Fibroblast of mammary gland (primary cell): Measurements from ENCODE around the gene HS6ST3.

Experiments
- DNase-seq: peaks from one replicate; pipeline ENCODE4 v3.0.0-alpha.2; 2010; ENCODE audit warnings: low read depth
- H3K4me3 ChIP-seq: 2 replicates; pipeline ENCODE4 v1.5.1; 2011; ENCODE audit warnings: low read depth, mild to moderate bottlenecking, low read length, moderate library complexity; ENCODE audit not compliant: control insufficient read depth
- TF ChIP-seq, protein P1 (sequence below): conservative IDR thresholded peaks from 2 replicates; pipeline ENCODE4 v1.5.1; 2011; ENCODE audit warnings: low read depth, low read length, inconsistent platforms; ENCODE audit not compliant: control insufficient read depth, insufficient read depth

The HS6ST3 gene

GRCh38 chr13:96741779-96742178, 651.9 kb downstream of the HS6ST3 start:
- no peak overlapping the region for H3K4me3 ChIP-seq
- no peak for DNase-seq
- TF ChIP-seq, protein P1, sequence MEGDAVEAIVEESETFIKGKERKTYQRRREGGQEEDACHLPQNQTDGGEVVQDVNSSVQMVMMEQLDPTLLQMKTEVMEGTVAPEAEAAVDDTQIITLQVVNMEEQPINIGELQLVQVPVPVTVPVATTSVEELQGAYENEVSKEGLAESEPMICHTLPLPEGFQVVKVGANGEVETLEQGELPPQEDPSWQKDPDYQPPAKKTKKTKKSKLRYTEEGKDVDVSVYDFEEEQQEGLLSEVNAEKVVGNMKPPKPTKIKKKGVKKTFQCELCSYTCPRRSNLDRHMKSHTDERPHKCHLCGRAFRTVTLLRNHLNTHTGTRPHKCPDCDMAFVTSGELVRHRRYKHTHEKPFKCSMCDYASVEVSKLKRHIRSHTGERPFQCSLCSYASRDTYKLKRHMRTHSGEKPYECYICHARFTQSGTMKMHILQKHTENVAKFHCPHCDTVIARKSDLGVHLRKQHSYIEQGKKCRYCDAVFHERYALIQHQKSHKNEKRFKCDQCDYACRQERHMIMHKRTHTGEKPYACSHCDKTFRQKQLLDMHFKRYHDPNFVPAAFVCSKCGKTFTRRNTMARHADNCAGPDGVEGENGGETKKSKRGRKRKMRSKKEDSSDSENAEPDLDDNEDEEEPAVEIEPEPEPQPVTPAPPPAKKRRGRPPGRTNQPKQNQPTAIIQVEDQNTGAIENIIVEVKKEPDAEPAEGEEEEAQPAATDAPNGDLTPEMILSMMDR, result no peak

DNA sequence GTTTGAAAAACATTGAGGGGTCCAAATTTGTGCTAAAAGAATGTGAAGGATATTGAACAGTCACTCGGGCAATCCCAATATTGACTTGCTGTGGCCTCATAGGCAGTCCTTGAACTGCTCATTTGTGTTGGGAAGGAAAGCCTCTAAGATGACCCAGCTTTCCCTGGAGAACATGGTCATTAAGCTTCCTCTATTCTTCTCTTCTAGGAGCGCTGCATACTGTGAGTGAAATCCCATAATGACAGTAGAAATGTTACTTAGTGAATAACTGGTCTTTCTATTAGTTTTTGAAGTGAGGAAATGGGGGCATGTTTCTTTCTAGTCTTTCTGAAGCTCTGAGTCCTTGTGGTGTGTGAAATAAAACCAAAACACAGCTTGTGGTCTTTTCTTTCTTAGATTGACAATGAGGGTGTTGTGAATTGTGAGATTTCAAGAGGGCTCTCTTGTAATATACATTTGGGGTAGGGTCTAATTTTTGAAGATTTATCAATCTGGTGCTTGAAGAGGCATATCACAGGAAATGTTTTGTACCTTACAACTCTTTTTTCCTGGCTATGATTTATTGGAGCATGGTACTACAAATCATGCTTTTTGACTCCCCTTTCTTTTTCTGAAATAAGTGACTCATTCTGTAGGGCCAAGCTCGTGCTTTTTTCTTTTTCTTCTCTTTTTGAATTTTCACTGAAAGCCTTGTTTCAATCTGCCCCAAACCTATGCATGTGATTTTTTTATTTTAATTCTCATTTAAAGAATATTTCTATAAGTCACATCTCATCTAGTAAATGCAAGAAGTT, 653.6 kb downstream of the HS6ST3 start:
- no peak for DNase-seq
- TF ChIP-seq, protein P1, result no peak
- H3K4me3 ChIP-seq, result no peak overlapping the region

DNA sequence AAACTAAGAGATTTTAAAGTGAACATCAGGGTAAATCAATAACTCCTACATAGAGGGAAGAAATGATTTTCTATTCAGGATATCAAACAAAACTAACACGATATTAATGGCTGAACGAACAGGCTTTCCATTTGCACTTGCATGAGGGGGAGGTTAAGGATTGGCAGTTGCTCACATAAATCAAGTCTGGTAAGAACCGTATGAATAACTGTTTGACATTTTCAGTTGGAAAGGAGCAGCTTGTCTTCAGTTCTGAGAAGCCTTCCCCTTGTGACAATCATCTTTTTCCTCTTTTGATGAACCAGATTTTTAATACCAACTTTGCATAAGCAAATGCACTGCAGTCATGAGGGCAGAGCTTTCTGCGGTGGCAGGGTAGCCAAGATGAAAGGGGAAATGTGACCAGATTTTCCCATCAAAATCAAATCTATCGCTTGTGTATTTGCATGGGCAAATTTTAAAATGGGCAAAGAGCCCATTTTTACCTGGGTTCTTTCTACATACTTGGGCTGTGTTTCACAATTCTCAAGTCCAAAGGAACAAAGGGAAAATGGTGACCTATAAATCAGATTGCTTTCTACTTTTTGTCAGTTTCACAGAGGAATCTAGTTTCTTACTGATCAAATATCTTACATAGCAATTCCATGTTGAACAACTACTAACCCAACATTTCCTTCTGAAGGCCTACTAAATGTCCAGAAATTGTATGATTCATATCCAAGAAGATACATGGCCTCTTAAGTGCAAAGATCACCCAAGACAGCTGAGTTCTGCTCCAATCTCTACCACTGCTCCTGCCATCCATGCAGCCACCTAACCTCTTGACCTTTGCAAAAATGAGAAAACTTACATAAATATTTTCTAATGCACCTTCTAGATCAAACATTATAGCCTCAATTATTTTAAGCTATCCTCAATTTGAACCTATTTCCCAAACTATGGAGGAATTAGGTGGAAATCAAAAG, 654.7 kb downstream of the HS6ST3 start:
- TF ChIP-seq, protein P1, result no peak
- no peak overlapping the region for H3K4me3 ChIP-seq
- no peak for DNase-seq

GRCh38 chr13:96746886-96747285, 657.0 kb downstream of the HS6ST3 start:
- TF ChIP-seq, protein P1, result no peak
- H3K4me3 ChIP-seq, result no peak overlapping the region
- DNase-seq, result no peak

DNA sequence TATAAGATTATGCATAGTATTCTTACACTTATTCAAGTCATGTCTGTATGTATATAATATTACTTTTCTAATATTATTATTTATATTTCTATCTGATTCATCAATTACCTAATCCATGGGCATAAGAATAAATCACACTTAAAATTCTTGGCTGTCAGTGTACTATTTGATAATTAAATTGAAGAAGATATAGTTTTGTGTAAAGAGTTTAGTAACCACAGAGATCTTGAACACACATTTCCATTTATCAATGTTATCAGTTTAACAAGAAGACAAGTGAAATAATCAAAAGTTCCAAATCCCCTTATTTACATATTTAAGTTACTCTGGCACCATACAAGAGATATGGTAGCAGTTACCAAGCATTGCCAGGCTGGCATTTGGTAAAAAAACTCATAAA, 659.9 kb downstream of the HS6ST3 start:
- no peak for DNase-seq
- H3K4me3 ChIP-seq, result no peak overlapping the region
- TF ChIP-seq, protein P1, result no peak

DNA sequence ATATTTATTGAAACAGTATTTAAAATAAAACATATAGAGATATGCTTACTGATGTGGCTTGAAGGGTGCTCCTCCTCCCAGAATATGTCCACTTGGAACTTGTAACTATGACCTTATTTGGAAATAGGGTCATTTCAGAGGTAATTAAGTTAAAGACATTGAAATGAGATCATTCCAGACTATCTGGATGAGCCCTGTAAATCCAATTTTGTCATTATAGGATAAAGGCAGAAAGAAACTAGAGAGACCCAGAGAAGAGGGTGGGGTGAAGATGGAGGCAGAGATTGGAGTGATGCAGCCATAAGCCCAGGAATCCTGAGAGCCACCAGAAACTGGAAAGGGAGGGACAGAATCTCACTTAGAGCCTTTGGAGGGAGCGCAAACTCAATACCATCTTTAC, 661.2 kb downstream of the HS6ST3 start:
- H3K4me3 ChIP-seq, result no peak overlapping the region
- TF ChIP-seq, protein P1, result no peak
- no peak for DNase-seq
